Kidney (tissue), 14 donors: ENCODE results near the gene SLC7A6. TPM values are rescaled to one million over a fixed set of nuclear protein-coding genes. Genes with fewer than 3 reads are reported as not detected.

ENCODE experiments used
- DNase-seq, 5 donors: peaks; one replicate each; pipeline ENCODE4 v3.0.0-alpha.2; 2013 to 2020
- FAIRE-seq: peaks from 2 replicates; lab custom pipeline; 2012; peaks lifted over from hg19 to GRCh38; lab: Jason Lieb, UNC
- H3K27ac ChIP-seq, 2 donors: one replicate each; pipeline ENCODE4 v1.7.0; 2013; ENCODE audit warnings: low read depth in 2 of 2, low read length in 2 of 2, inconsistent platforms in 1 of 2
- H3K27me3 ChIP-seq: one replicate; pipeline ENCODE4 v1.7.1; 2013; ENCODE audit warnings: low read length, inconsistent platforms; ENCODE audit not compliant: control insufficient read depth, insufficient read depth
- H3K36me3 ChIP-seq, 3 donors: one replicate each; pipeline versions ENCODE4 v1.7.0 to v1.7.1; 2013; ENCODE audit warnings: low read length in 3 of 3, control low read depth in 1 of 3, inconsistent platforms in 1 of 3; ENCODE audit not compliant: insufficient read depth in 3 of 3, control insufficient read depth in 2 of 3
- H3K4me1 ChIP-seq, 3 donors: one replicate each; pipeline versions ENCODE4 v1.7.0 to v1.7.1; 2013; ENCODE audit warnings: low read length in 3 of 3, inconsistent platforms in 1 of 3, low read depth in 1 of 3; ENCODE audit not compliant: control insufficient read depth in 2 of 3, insufficient read depth in 2 of 3
- H3K4me3 ChIP-seq, 3 donors: one replicate each; pipeline versions ENCODE4 v1.7.0 to v1.8.1; 2013; ENCODE audit warnings: low read length in 3 of 3, control low read depth in 1 of 3, inconsistent platforms in 1 of 3
- H3K9ac ChIP-seq, 3 donors: one replicate each; pipeline versions ENCODE4 v1.7.0 to v1.7.1; 2013; ENCODE audit warnings: low read length in 3 of 3, control low read depth in 1 of 3, inconsistent platforms in 1 of 3
- H3K9me3 ChIP-seq, 3 donors: one replicate each; pipeline versions ENCODE4 v1.7.0 to v1.7.1; 2013; ENCODE audit warnings: low read length in 3 of 3, control low read depth in 1 of 3, inconsistent platforms in 1 of 3; ENCODE audit not compliant: control insufficient read depth in 2 of 3, insufficient read depth in 1 of 3
- intact Hi-C: fragments of 100-400 bp; cut with DNase I; formaldehyde crosslinking; loops from one replicate; pipeline ENCODE4 v1.11.1; 2022
- polyA plus RNA-seq: library from polyadenylated mRNA; stranded (reverse); fragments of 350-450 nt; fragmentation: Illumina TruSeq; extraction: RNeasy Lipid Tissue Mini Kit (QIAGEN cat#74804); gene quantifications from one replicate; pipeline ENCODE4 v1.2.3, GENCODE V29; 2014; ENCODE audit warnings: low read depth, low replicate concordance; ENCODE audit not compliant: insufficient read depth
- total RNA-seq: library from RNA; stranded (reverse); fragmentation: NEBNext Ultra II Directional; extraction: Animal tissue kit (Norgen Biotek cat#: 25700); gene quantifications from one replicate; pipeline ENCODE4 v1.2.1, GENCODE V29; 2021
- TF ChIP-seq, protein P1 (sequence below): IDR thresholded peaks from 3 replicates; pipeline ENCODE4 v1.5.1; 2012; ENCODE audit warnings: mild to moderate bottlenecking, moderate library complexity, borderline replicate concordance; ENCODE audit not compliant: insufficient read depth; ENCODE audit errors: extremely low read depth
- donor health status: control.
- donor health status: control.
- donor health status: control.
- donor health status: control.
- donor health status: control.
- donor health status: DM: yes; HTN: yes; CAD: no.
- donor health status: Normal renal cell carcinoma (clear cell type).

The SLC7A6 gene
- total and polyA plus RNA-seq, 2 donors from 2014 or later, result 5.0 to 24.0 TPM

DNA sequence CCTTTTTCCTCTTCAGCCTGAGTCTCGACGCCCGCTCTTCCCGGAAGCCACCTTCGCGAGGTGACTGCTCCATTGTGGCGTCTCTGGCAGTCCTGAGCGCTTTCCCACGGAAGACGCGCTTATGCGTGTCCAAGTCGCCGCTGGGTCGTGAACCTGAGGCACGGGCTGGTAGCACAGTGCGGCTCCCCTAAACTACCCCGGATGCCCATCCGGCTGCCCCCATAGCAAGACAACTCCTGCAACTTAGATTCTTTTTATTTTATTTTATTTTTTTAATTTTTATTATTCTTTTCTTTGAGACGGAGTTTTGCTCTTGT lies 26.3 kb upstream of the SLC7A6 start:
- H3K27me3 ChIP-seq, result peaks cover 3% of the 10 kb centered on the region
- no peaks in the 10 kb centered on the region for H3K9me3 ChIP-seq
- DNase-seq (no peak), FAIRE-seq (no peak)
- H3K4me3 ChIP-seq, result peak overlapping the region; percentile 59 to 81 (median 64)
- TF ChIP-seq, protein P1, sequence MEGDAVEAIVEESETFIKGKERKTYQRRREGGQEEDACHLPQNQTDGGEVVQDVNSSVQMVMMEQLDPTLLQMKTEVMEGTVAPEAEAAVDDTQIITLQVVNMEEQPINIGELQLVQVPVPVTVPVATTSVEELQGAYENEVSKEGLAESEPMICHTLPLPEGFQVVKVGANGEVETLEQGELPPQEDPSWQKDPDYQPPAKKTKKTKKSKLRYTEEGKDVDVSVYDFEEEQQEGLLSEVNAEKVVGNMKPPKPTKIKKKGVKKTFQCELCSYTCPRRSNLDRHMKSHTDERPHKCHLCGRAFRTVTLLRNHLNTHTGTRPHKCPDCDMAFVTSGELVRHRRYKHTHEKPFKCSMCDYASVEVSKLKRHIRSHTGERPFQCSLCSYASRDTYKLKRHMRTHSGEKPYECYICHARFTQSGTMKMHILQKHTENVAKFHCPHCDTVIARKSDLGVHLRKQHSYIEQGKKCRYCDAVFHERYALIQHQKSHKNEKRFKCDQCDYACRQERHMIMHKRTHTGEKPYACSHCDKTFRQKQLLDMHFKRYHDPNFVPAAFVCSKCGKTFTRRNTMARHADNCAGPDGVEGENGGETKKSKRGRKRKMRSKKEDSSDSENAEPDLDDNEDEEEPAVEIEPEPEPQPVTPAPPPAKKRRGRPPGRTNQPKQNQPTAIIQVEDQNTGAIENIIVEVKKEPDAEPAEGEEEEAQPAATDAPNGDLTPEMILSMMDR, result no peak
- H3K36me3 ChIP-seq, result peaks cover 0 to 4% (median 0%) of the 10 kb centered on the region in 3 donors
- intact Hi-C loops, result no loop called here
- H3K9ac ChIP-seq, result peak overlapping the region; percentile 43 to 77 (median 44)
- peak overlapping the region; percentile 89 to 94 for H3K27ac ChIP-seq
- peaks cover 6 to 21% (median 17%) of the 10 kb centered on the region in 3 donors for H3K4me1 ChIP-seq

DNA sequence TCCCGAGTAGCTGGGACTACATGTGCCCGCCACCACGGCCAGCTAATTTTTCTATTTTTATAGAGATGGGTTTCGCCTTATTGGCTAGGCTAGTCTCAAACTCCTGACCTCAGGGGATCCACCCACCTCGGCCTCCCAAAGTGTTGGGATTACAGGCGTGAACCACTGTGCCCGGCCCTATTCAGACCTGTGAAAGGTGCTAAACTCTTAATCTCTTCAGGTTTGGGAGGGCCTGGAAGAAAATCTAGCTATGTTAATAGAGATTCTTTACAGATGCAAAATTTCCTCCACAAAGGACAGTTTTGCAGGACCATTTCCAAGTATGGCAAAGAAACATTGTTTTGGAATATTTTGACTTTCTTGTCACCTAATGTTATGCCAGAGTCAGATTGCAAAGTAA lies 22.2 kb upstream of the SLC7A6 start:
- Histone ChIP-seq H3K36me3 (no peaks in the 10 kb centered on the region), H3K27ac (no peak overlapping the region), H3K4me1 (peaks cover 0 to 21% (median 12%) of the 10 kb centered on the region in 3 donors), H3K9ac (no peak overlapping the region), H3K4me3 (no peak overlapping the region), H3K27me3 (no peaks in the 10 kb centered on the region), H3K9me3 (no peaks in the 10 kb centered on the region)
- DNase-seq, result peak in 1 of 5 donors; percentile 28
- TF ChIP-seq, protein P1, result no peak
- intact Hi-C loops, result loop anchor here (5.0 kb wide), 1 partner anchor 85 kb away; no protein-coding TSS in a partner anchor
- FAIRE-seq, result no peak

DNA sequence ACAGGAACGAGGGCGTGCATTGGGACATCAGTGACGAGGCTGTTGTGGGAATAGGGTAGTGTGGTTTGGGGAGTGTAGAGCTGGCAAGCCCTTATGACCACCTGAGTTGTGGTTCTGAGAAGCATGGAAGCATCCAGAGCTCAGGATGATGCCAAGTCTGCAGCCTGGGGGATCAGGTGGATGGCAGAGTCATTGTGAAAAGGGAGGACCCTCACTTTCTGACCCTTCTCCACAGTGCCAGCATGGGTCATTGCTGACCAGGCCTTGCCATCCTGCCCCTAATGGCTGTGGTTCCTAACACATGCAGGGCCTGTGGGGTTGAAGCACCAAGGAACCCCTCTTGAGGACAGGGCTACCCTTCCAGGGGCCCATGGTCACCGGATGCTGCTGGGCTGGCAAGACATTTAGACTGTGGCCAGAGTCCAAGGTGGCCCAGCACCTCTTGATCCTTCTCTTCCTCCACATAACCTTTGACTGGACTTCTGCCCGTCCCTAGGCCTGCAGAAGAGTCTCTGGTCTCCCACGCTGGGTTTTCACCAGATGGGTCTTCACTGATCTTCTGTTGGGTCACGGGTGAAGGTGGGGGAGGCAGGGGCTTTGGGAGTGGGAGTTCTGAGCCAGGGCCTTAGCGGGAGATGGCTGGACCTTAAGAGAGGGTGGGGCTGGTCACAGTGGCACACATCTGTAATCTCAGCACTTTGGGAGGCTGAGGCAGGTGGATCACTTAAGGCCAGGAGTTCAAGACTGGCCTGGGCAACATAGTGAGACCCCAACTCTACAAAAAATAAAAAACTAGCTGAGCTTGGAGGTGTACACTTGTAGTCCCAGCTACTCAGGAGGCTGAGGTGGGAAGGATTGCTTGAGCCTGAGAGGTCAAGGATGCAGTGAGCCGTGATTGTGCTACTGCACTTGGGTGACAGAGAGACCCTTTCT lies 21.1 kb upstream of the SLC7A6 start:
- H3K27me3 ChIP-seq, result no peaks in the 10 kb centered on the region
- DNase-seq (peak in 1 of 5 donors; percentile 69), FAIRE-seq (no peak)
- H3K27ac ChIP-seq, result no peak overlapping the region
- TF ChIP-seq, protein P1, result no peak
- H3K9me3 ChIP-seq, result no peaks in the 10 kb centered on the region
- H3K4me1 ChIP-seq, result peaks cover 0 to 30% (median 20%) of the 10 kb centered on the region in 3 donors
- no peaks in the 10 kb centered on the region for H3K36me3 ChIP-seq
- no peak overlapping the region for H3K4me3 ChIP-seq
- intact Hi-C loops, result loop anchor here (5.0 kb wide), 1 partner anchor 84 kb away; no protein-coding TSS in a partner anchor
- no peak overlapping the region for H3K9ac ChIP-seq
